GM18526 (cell line): ENCODE measurements around the gene ATOH8.

Experiments used
- POLR2A ChIP-seq: IDR thresholded peaks from 3 replicates; pipeline ENCODE4 v1.6.1; 2011; ENCODE audit not compliant: insufficient read length; ENCODE audit errors: extremely low read depth

Gene ATOH8

GRCh38 chr2:85780316-85781012, 26.7 kb downstream of the ATOH8 start:
- no peak for TF ChIP-seq POLR2A

GRCh38 chr2:85781013-85781332, 27.2 kb downstream of the ATOH8 start:
- no peak for TF ChIP-seq POLR2A

DNA sequence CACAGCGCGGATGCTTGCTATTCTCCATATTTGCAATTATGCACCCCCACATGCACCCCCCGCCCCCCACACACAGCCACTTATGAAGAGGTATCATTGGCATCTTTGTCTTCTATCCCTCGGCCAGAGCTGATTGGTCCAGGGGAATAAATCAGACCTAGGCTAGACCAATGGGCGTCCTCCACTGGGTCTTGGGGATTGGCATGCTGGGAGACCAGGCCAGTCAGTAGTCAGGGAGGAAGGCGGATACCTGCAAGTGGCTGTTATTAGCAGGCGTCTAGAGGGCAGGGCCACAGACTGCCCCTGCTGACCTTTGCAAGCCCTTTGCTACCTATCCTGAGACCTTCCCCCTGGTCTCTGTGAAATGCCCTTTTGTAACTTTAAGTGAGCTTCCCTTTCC, 30.0 kb downstream of the ATOH8 start:
- no peak for TF ChIP-seq POLR2A

- TF ChIP-seq POLR2A, result no peak
These were observed 30.7 kb downstream of the ATOH8 start for GRCh38 chr2:85784474-85784986.

DNA sequence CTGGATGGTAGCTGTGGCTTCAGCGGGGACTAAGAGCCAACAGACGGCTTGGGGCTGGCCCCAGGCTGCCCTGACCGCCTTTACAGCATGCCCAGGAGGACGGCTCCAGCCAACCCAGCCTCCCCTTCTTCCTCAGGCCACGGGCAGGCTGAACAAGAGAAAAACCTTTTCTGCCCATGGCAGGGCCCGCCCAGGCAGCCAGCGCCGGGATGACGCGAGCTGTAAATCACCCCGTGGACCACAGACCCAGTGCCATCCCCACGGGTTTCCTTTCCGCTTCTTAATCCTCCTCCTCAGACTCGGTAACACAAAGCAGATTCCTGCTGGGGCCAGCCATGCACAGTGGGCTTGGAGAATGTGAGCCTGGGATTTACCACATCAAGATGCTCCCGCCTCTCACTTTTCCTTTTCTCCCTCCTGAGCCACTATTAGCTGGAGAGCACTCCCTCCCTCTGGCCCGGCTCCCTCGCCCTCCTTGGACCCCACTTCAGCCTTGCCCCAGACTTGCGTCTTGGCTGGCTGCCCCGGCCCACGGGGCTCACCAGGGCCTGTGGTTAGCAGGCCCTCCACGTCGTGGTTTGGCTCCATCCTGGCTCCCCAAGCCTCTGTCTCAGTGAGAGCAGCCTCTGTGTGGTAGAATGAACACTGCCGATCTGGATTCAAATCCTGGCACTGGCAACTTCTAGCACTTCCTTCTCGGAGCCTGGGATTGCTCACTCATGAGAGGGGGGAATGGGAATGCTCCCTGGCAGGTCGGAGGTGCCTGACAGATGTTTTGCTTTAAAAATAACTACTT, 31.4 kb downstream of the ATOH8 start:
- TF ChIP-seq POLR2A, result no peak

GRCh38 chr2:85785871-85786270, 32.1 kb downstream of the ATOH8 start:
- TF ChIP-seq POLR2A, result no peak

DNA sequence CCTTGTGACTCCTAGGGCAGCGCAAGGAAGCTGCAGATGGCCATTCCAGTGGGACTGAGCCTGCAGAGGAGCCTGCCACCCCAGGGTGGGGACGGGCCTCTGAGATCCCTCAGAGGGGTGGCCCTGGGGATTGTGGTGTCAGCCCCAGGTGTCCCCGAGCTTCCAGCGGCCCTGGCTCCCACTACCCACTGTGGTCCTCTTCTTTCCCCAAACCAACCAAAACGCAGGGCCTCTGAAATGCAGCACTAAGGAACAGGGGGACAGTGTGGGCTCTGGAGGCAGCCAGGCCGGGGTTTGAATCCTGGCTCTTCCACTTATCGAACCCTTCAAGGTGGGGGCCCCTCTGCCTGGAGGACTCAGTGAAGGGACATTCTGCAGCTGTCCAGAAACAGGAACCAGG, 32.7 kb downstream of the ATOH8 start:
- no peak for TF ChIP-seq POLR2A

GRCh38 chr2:85786865-85787264, 33.1 kb downstream of the ATOH8 start:
- no peak for TF ChIP-seq POLR2A

- TF ChIP-seq POLR2A, result no peak
These were observed 33.6 kb downstream of the ATOH8 start for GRCh38 chr2:85787282-85787980.

- no peak for TF ChIP-seq POLR2A
These were observed 34.2 kb downstream of the ATOH8 start for GRCh38 chr2:85787981-85788340.

DNA sequence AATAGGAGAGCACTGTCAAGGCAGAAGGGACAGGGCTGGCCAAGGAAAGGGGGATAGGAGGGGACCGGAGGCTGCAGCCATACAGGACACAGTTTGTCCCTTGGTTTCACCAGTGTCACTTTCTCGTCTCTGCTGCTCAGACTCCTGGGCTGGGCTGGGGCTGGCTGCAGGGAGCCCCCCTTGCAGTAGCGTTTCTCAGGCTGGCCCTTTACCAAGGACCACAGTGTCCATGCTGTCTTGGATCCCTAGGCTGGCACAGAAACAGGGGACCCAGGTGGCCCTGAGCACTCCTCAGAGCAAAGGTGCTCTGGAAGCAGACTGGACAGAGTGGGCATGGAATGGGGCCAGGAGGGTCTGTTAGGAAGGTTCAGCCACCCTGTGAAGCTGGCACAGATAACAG, 34.8 kb downstream of the ATOH8 start:
- no peak for TF ChIP-seq POLR2A

GRCh38 chr2:85789271-85789670, 35.5 kb downstream of the ATOH8 start:
- no peak for TF ChIP-seq POLR2A

GRCh38 chr2:85790032-85790431, 36.2 kb downstream of the ATOH8 start:
- no peak for TF ChIP-seq POLR2A

- TF ChIP-seq POLR2A, result no peak
These were observed 36.9 kb downstream of the ATOH8 start for GRCh38 chr2:85790499-85791188.

DNA sequence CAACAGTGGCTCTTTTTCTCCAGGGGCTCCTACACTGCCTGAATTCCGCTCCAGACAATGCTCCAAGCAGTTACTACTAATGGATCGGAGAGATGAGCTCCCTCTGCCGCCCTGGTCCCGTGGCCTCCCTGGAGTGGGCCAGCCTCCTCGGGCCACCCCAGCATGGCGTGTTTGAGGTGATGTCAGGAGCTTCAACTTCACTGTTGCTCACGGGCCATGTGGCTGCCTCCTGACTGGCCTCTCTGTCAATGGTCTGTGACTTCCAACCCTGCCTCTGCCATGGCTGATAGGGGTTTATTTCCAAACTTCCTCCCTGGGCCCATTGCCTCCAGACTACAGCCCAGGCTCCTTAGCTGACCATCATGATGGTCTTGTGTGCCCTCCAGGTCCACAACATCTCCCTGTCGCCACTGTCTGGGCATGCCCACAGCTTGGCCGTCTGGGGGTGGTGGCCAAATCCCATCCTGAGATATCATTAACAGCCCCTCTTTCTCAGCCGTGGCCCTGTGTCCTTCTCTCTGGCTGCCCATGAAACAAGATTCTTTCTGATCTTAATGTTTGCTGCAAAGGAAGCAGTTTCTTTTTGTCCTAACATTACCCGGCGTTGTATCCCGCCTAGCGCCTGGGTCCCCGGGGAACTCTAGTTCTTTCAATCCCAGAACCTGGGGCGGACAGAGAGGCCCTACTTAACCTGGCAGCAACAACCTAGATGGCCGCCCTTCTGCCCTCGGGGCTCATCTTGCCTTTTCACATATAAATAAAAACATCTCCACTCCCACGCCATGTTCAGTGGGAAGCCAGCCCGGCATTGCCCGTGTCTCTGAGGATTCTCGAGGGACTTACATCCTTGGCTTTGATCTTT, 38.1 kb downstream of the ATOH8 start:
- no peak for TF ChIP-seq POLR2A

DNA sequence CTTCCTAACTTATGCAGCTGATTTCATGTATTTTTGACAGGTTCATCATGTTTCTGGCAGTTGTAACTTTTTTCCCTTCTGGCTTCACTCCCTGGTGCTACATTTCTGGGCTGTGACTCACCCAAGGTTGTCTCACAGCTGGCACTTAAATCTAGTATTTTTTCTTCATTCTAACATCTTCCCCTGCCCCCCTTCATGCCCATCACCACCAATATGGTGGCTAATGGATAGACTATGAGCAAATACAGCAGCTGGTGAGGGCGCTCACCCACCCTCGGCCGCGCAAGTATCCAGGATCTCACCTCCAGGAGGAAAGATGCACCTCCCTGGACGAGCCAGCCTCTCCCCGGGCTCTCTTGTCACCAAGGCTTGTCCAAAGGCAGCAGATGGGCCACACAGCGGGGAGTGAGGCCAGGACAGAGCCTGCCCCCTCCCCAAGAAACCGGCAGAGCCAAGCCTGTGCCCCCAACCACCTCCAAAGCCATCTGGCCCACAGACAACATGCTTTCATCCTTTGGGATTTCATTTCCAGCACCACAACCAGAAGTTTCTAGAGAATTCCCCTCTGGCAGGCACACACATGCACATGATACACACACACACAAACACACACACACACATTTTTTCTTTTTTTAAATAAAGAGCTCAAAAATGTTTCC, 39.1 kb downstream of the ATOH8 start:
- TF ChIP-seq POLR2A, result no peak
